Endothelial cell of coronary artery (primary cell): ENCODE data around the gene PRKAG2. TPM values are rescaled to one million over a fixed set of nuclear protein-coding genes. Genes with fewer than 3 reads are reported as not detected.

Experiments
- total RNA-seq: library from RNA; depleted of rRNA; stranded (reverse); fragments of >200 nt; gene quantifications from 2 replicates; pipeline ENCODE4 v1.2.3, GENCODE V29; 2014

PRKAG2 gene
- total RNA-seq: 27.6 and 28.2 TPM in 2 replicates

GRCh38 chr7:151876899-151877777 lies at the start of gene PRKAG2:
Gene PRKAG2, minus strand, starts transcription at chr7:151877115. Its CDS starts 495 bp downstream, at chr7:151876620.

GRCh38 chr7:151519765-151520418 lies 357.0 kb downstream of the PRKAG2 start, which contains the start of gene RHEB:
Gene RHEB, minus strand, starts transcription at chr7:151519895. Its CDS starts 384 bp downstream, at chr7:151519511.

Other genes with a start within 250 kb of the PRKAG2 start
- not detected in 2 replicates for gene GALNTL5, start 79.3 kb upstream of the PRKAG2 start, total RNA-seq
- gene GALNT11, start 148.6 kb upstream of the PRKAG2 start, total RNA-seq: 26.7 and 36.0 TPM in 2 replicates